ENCODE results near the gene COL6A5. TPM values are rescaled to one million over a fixed set of nuclear protein-coding genes. Genes with fewer than 3 reads are reported as not detected.

COL6A5 gene
- total and polyA plus RNA-seq, 2 donors (not counting 3 experiments of a cell fraction or from before 2014, with no cell fraction given): not detected

DNA sequence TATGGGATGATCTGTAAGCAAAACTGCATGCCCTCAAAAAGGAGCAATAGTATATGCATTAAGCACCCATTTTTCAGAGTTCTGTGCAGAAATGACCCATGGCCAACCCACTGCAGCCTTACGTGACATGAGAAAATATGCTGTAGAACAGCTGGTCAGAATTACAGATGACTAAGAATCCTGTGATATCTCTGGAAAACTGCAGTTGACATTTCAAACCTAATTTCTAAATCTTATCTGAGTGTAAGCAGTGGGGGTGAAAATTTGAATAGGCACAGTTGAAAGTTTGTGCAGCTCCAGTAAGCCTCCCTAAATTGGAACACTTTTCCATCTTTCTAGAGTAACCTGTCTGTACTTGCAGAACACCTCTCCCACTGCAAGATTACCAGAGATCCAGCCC, 142.8 kb downstream of the COL6A5 start:
- Histone ChIP-seq H2AFZ (ENCODE audit: low read depth, low read length) (no peak overlapping the region), H4K20me1 (replicated peaks; ENCODE audit: control insufficient read depth, extremely low read depth, insufficient read depth, low read length) (no peaks in the 10 kb centered on the region), H3K4me2 (ENCODE audit: insufficient read depth, low read length) (no peak overlapping the region), H3K36me3 (ENCODE audit: control insufficient read depth in 2 of 2, extremely low read depth in 1 of 2, insufficient read depth in 2 of 2, low read length in 2 of 2) (no peaks in the 10 kb centered on the region), H3K27ac (ENCODE audit: insufficient read depth, low read depth, low read length) (no peak overlapping the region), H3K9ac (replicated peaks; ENCODE audit: extremely low read depth, insufficient read depth, low read length) (no peak overlapping the region), H3K27me3 (ENCODE audit: control insufficient read depth in 2 of 2, insufficient read depth in 2 of 2, low read length in 2 of 2) (no peaks in the 10 kb centered on the region), H3K4me1 (ENCODE audit: control insufficient read depth, extremely low read depth, insufficient read depth, low read length) (no peaks in the 10 kb centered on the region), H3K9me3 (replicated peaks; ENCODE audit: control insufficient read depth, insufficient read depth, low read length) (no peaks in the 10 kb centered on the region), H3K79me2 (ENCODE audit: control insufficient read depth, insufficient read depth, low read length) (no peaks in the 10 kb centered on the region), H3K4me3 (replicated peaks in 1 of 3; ENCODE audit: insufficient read depth in 1 of 3, low read depth in 1 of 3, low read length in 3 of 3) (no peak overlapping the region), H3K9me1 (replicated peaks; ENCODE audit: control insufficient read depth, extremely low read depth, insufficient read depth, low read length) (no peaks in the 10 kb centered on the region)
- DNase-seq (ENCODE audit: low read depth, low spot score) (no peak), FAIRE-seq (no peak)
- ChIA-PET POLR2A (no interaction called here), CTCF (no interaction called here)
- BruUV-seq (replicated peaks): no TSS peak
- dilution Hi-C loops (cut with MboI; ENCODE audit: extremely low pct_ligation_motif_present, low sequenced_read_pairs) (no loop called here), intact Hi-C loops (cut with micrococcal nuclease) (no loop called here)
- no peak for TF ChIP-seq FOS (IDR thresholded peaks at IDR 0.05; ENCODE audit: borderline replicate concordance, insufficient read depth, low read length)
- no peak for TF ChIP-seq POLR2A (IDR thresholded peaks at IDR 0.05; ENCODE audit: low read depth, low read length)
- no peak for TF ChIP-seq GATA2 (IDR thresholded peaks at IDR 0.05; ENCODE audit: insufficient read depth, insufficient read length, low read depth, low read length)
- TF ChIP-seq, protein P1, sequence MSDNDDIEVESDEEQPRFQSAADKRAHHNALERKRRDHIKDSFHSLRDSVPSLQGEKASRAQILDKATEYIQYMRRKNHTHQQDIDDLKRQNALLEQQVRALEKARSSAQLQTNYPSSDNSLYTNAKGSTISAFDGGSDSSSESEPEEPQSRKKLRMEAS (IDR thresholded peaks at IDR 0.05; ENCODE audit: insufficient read depth, insufficient read length): no peak
- no peak for TF ChIP-seq EZH2 (IDR thresholded peaks at IDR 0.05; ENCODE audit: borderline replicate concordance, low read depth, low read length, severe bottlenecking)
- no peak for TF ChIP-seq POLR2AphosphoS5 (IDR thresholded peaks at IDR 0.05; ENCODE audit: insufficient read depth, low read depth, low read length)
- no peak for TF ChIP-seq MYC (IDR thresholded peaks at IDR 0.05; ENCODE audit: low read depth, low read length)

DNA sequence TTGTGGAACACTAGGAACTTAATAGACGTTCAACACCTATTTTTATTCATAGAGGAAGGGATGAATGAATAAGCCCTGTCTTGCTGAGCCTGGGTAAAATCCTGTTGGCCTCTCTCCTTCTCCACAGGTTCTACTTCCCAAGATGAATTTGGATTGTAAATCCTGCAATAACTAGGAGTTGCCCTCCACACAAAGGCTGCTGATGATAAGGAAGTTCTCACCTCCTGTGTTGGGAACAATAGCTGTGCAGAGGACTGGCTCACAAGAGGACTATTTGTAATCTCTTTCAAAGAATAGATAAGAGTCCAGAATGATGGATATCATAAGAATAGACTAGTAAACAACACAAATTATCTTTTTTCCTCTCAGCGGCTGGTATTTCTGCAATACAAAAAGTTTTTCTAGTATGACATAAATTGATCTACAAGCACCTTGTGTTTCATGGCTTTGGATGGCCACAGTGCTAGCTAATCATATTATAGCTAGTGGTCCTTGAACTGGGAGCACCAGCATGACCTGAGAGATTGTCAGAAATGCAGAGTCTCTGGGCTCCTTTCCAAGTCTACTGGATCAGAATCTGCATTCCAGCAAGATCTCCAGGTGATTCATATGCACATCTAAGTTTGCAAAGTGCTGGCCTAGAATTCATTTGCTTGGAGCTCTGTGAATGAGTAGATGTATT, 143.4 kb downstream of the COL6A5 start:
- no peak overlapping the region for H2AFZ ChIP-seq (ENCODE audit: low read depth, low read length)
- POLR2A ChIA-PET: no interaction called here
- FAIRE-seq (no peak), DNase-seq (ENCODE audit: low read depth, low spot score) (no peak)
- CTCF ChIA-PET: no interaction called here
- no peak overlapping the region for H3K9ac ChIP-seq (replicated peaks; ENCODE audit: extremely low read depth, insufficient read depth, low read length)
- intact Hi-C loops (cut with micrococcal nuclease) (no loop called here), dilution Hi-C loops (cut with MboI; ENCODE audit: extremely low pct_ligation_motif_present, low sequenced_read_pairs) (no loop called here)
- H3K36me3 ChIP-seq (ENCODE audit: control insufficient read depth in 2 of 2, extremely low read depth in 1 of 2, insufficient read depth in 2 of 2, low read length in 2 of 2): no peaks in the 10 kb centered on the region
- H3K9me3 ChIP-seq (replicated peaks; ENCODE audit: control insufficient read depth, insufficient read depth, low read length): no peaks in the 10 kb centered on the region
- TF ChIP-seq FOS (IDR thresholded peaks at IDR 0.05; ENCODE audit: borderline replicate concordance, insufficient read depth, low read length) (no peak), GATA2 (IDR thresholded peaks at IDR 0.05; ENCODE audit: insufficient read depth, insufficient read length, low read depth, low read length) (no peak)
- no peak overlapping the region for H3K27ac ChIP-seq (ENCODE audit: insufficient read depth, low read depth, low read length)
- BruUV-seq (replicated peaks): no TSS peak
- H4K20me1 ChIP-seq (replicated peaks; ENCODE audit: control insufficient read depth, extremely low read depth, insufficient read depth, low read length): no peaks in the 10 kb centered on the region
- H3K4me1 ChIP-seq (ENCODE audit: control insufficient read depth, extremely low read depth, insufficient read depth, low read length): no peaks in the 10 kb centered on the region
- no peaks in the 10 kb centered on the region for H3K27me3 ChIP-seq (ENCODE audit: control insufficient read depth in 2 of 2, insufficient read depth in 2 of 2, low read length in 2 of 2)
- no peaks in the 10 kb centered on the region for H3K79me2 ChIP-seq (ENCODE audit: control insufficient read depth, insufficient read depth, low read length)
- no peaks in the 10 kb centered on the region for H3K9me1 ChIP-seq (replicated peaks; ENCODE audit: control insufficient read depth, extremely low read depth, insufficient read depth, low read length)
- H3K4me3 ChIP-seq (replicated peaks in 1 of 3; ENCODE audit: insufficient read depth in 1 of 3, low read depth in 1 of 3, low read length in 3 of 3): no peak overlapping the region
- no peak overlapping the region for H3K4me2 ChIP-seq (ENCODE audit: insufficient read depth, low read length)

Measured in endothelial cell of umbilical vein (primary cell).